K562 (cell line): ENCODE data around the gene PPP6R3. TPM values are rescaled to one million over a fixed set of nuclear protein-coding genes. Genes with fewer than 3 reads are reported as not detected.
A peak's percentile ranks its signal among the peaks of the same experiment; 100 is the strongest.

ENCODE experiments used
- BRCA1 ChIP-seq, 2 experiments: fragments of 450-650 bp in 1 of 2; sonication (generic) in 1 of 2; formaldehyde crosslinking in 1 of 2; IDR thresholded peaks; 2 replicates each; pipeline versions ENCODE4 v1.5.0 to v1.6.1; 2017 to 2020; ENCODE audit warnings: mild to moderate bottlenecking in 1 of 2, missing genetic modification reagents in 1 of 2
- CHD2 ChIP-seq: IDR thresholded peaks from 2 replicates; pipeline ENCODE4 v1.6.1; 2011; ENCODE audit warnings: low read depth, low read length
- DACH1 ChIP-seq: fragments of 450-650 bp; IDR thresholded peaks from 2 replicates; pipeline ENCODE4 v1.6.1; 2018; ENCODE audit not compliant: partially characterized antibody
- EP400 ChIP-seq: fragments of 450-650 bp; IDR thresholded peaks from 2 replicates; pipeline ENCODE4 v1.6.1; 2017; ENCODE audit warnings: antibody characterized with exemption, mild to moderate bottlenecking, moderate library complexity
- ERF ChIP-seq: fragments of 450-650 bp; formaldehyde crosslinking; IDR thresholded peaks from 2 replicates; pipeline ENCODE4 v1.4.0; 2020; ENCODE audit warnings: mild to moderate bottlenecking, mixed read lengths
- ETV5 ChIP-seq: sonication (generic); formaldehyde crosslinking; IDR thresholded peaks from 2 replicates; pipeline ENCODE4 v1.4.0; 2020; ENCODE audit warnings: low read depth, mild to moderate bottlenecking, missing genetic modification reagents
- HDAC2 ChIP-seq: fragments of 450-650 bp; IDR thresholded peaks from 2 replicates; pipeline ENCODE4 v1.6.1; 2016; ENCODE audit warnings: mild to moderate bottlenecking
- HMG20B ChIP-seq: fragments of 250-450 bp; sonication (Bioruptor Pico); IDR thresholded peaks from 2 replicates; pipeline ENCODE4 v1.5.0; 2021; ENCODE audit warnings: mild to moderate bottlenecking
- HNRNPUL1 ChIP-seq: fragments of 200-400 bp; formaldehyde crosslinking; IDR thresholded peaks from 2 replicates; pipeline ENCODE4 v1.6.1; 2017; ENCODE audit warnings: low read length
- NONO ChIP-seq, 2 experiments: fragments of 200-400 bp in 1 of 2; fragments of 450-650 bp in 1 of 2; formaldehyde crosslinking in 1 of 2; IDR thresholded peaks; 2 replicates each; pipeline ENCODE4 v1.6.1; 2017; ENCODE audit warnings: low read depth in 2 of 2, mild to moderate bottlenecking in 2 of 2, moderate library complexity in 2 of 2, low read length in 1 of 2
- NR2C1 ChIP-seq, 2 experiments: fragments of 450-650 bp; IDR thresholded peaks; 2 replicates each; pipeline ENCODE4 v1.6.1; 2017; ENCODE audit warnings: mild to moderate bottlenecking in 2 of 2, antibody characterized with exemption in 1 of 2, inconsistent platforms in 1 of 2, missing compliant biosample characterization in 1 of 2, missing genetic modification characterization in 1 of 2
- NR2F6 ChIP-seq: fragments of 450-650 bp; formaldehyde crosslinking; IDR thresholded peaks from 2 replicates; pipeline ENCODE4 v1.4.0; 2020; ENCODE audit warnings: mild to moderate bottlenecking
- PML ChIP-seq: IDR thresholded peaks from 2 replicates; pipeline ENCODE4 v1.6.1; 2012; ENCODE audit warnings: low read length, inconsistent platforms
- RBM25 ChIP-seq: fragments of 200-400 bp; formaldehyde crosslinking; IDR thresholded peaks from 2 replicates; pipeline ENCODE4 v1.6.1; 2018; ENCODE audit warnings: low read length, low read depth, moderate library complexity; ENCODE audit not compliant: severe bottlenecking
- TARDBP ChIP-seq: fragments of 450-650 bp; IDR thresholded peaks from 2 replicates; pipeline ENCODE4 v1.6.1; 2016
- YY1 ChIP-seq, 3 experiments: IDR thresholded peaks; 2 replicates each; pipeline ENCODE4 v1.6.1; 2011; ENCODE audit warnings: low read length in 2 of 3, mild to moderate bottlenecking in 2 of 3, moderate library complexity in 2 of 3, borderline replicate concordance in 1 of 3, control low read depth in 1 of 3, low read depth in 1 of 3; ENCODE audit not compliant: insufficient read depth in 3 of 3, insufficient replicate concordance in 2 of 3, control insufficient read depth in 1 of 3, insufficient read length in 1 of 3; ENCODE audit errors: extremely low read depth in 1 of 3
- ZBTB1 ChIP-seq: sonication (generic); formaldehyde crosslinking; IDR thresholded peaks from 2 replicates; pipeline ENCODE4 v1.8.1; 2023; ENCODE audit warnings: missing genetic modification reagents, low read depth, mild to moderate bottlenecking, borderline replicate concordance
- ZHX1 ChIP-seq: fragments of 150-350 bp; conservative IDR thresholded peaks from 2 replicates; pipeline ENCODE4 v1.6.1; 2014; ENCODE audit warnings: low read length
- ZNF3 ChIP-seq: fragments of 250-450 bp; sonication (Bioruptor Pico); IDR thresholded peaks from 2 replicates; pipeline ENCODE4 v1.5.0; 2021; ENCODE audit warnings: mild to moderate bottlenecking, moderate library complexity
- ZNF561 ChIP-seq: fragments of 450-650 bp; formaldehyde crosslinking; conservative IDR thresholded peaks from 2 replicates; pipeline ENCODE4 v1.4.0; 2020; ENCODE audit warnings: mild to moderate bottlenecking, moderate library complexity
- ZNF707 ChIP-seq: fragments of 250-450 bp; sonication (Bioruptor Pico); conservative IDR thresholded peaks from 2 replicates; pipeline ENCODE4 v1.8.0; 2022; ENCODE audit warnings: inconsistent platforms, mild to moderate bottlenecking, moderate library complexity
- polyA plus RNA-seq, 8 experiments: library from polyadenylated mRNA; depleted of rRNA in 4 of 8; stranded (reverse) in 5 of 8; unstranded in 3 of 8; fragments of >200 nt; fragmentation: Nextera tagmentation in 2 of 8; fragmentation: Illumina TruSeq in 1 of 8; extraction: Ambion mirVana in 2 of 8; extraction: Trizol in 1 of 8; gene quantifications; 2 replicates each; pipeline versions ENCODE4 v1.2.1 to v1.2.3, GENCODE V29; 2011 to 2014; ENCODE audit warnings: inconsistent platforms in 1 of 8, missing spikeins in 1 of 8
- total RNA-seq, 7 experiments: library from RNA; depleted of rRNA in 6 of 7; stranded (reverse); fragments of >200 nt in 6 of 7; fragmentation: Illumina TruSeq in 2 of 7; extraction: Trizol in 2 of 7; gene quantifications; 2 replicates each; pipeline versions ENCODE4 v1.2.1 to v1.2.3, GENCODE V29; 2011 to 2021; ENCODE audit warnings: low replicate concordance in 1 of 7
- TF ChIP-seq, protein P1 (sequence below): fragments of 450-650 bp; IDR thresholded peaks from 2 replicates; pipeline ENCODE4 v1.7.1; 2018; ENCODE audit warnings: mild to moderate bottlenecking, low read depth; ENCODE audit not compliant: partially characterized antibody

PPP6R3 gene
- total and polyA plus RNA-seq, 9 of the 15 experiments (the other 6 are each of a cell fraction or from before 2014, with no cell fraction given), result 20.3 to 117 (median 80.6) TPM

DNA sequence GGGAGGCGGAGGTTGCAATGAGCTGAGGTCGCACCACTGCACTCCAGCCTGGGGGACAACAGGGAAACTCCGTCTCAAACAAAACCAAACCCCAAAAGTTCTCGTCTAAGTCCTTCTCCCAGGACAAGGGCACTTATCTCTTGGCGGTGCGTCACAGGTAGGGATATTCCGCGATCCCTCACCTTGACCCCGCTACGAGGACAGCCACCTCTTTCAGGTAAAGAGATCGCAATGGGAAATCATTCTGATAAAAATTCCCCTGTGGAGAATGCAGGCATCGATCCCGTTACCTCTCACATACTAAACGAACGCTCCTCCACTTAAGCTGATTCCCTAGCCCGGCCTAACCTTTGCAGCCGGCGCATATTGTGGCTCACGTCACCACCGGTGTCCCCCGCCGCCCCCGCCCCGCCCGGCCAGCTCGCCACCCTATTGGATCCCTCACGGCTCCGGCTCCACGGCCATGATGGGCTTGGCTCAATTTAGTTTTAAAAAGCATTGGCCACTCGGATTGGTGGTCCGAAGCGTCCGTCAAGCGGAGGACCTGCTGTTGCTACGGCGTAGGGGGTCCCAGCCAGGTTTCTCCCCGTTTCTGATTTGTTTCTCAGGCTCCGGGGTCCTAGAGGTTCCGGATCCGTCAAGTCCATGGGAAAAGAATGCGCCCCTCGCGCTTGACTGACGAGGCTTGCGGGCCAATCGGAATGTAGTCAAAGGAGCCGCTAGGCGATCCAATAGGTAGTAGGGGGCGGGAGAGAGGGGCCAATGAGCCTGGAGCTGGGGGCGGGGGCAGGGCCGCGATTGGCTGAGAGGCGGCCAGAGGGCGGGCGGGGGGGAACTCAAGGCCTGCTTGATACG is 439 bp upstream of the PPP6R3 start (continued):
- TF ChIP-seq NR2F6 (CRISPR knock-in tag), result peak; percentile 97
- no peak for TF ChIP-seq ZNF561 (CRISPR knock-in tag)
- TF ChIP-seq HMG20B (CRISPR knock-in tag), result peak; percentile 93
- TF ChIP-seq YY1 (IDR thresholded peaks at IDR 0.05; ENCODE audit: borderline replicate concordance in 1 of 3, control insufficient read depth in 1 of 3, extremely low read depth in 1 of 3, insufficient read depth in 3 of 3, insufficient read length in 1 of 3, insufficient replicate concordance in 2 of 3, low read depth in 1 of 3, low read length in 2 of 3), result peak; percentile 15 to 86 (median 85)
- peak; percentile 73 for TF ChIP-seq EP400
- peak; percentile 81; the same call in 1 of the 2 replicates for TF ChIP-seq TARDBP
- peak; percentile 81 for TF ChIP-seq NR2C1 (IDR thresholded peaks at IDR 0.05)
- peak; percentile 85 for TF ChIP-seq NR2C1 (tag; IDR thresholded peaks at IDR 0.05)
- peak; percentile 72 for TF ChIP-seq CHD2
- TF ChIP-seq HDAC2, result peak; percentile 93
- TF ChIP-seq ZBTB1 (CRISPR knock-in tag), result 0 out of 2 replicates have a peak, but pooled peaks have one; percentile 19
- TF ChIP-seq BRCA1 (IDR thresholded peaks at IDR 0.05), result no peak
- TF ChIP-seq BRCA1 (CRISPR knock-in tag; IDR thresholded peaks at IDR 0.05), result 0 out of 2 replicates have a peak, but pooled peaks have one; percentile 73
- no peak for TF ChIP-seq NONO (IDR thresholded peaks at IDR 0.05; ENCODE audit: low read depth in 2 of 2, low read length in 1 of 2)
- peak; percentile 65 for TF ChIP-seq ZNF3 (CRISPR knock-in tag)
- peak; percentile 85; the same call in 1 of the 2 replicates for TF ChIP-seq HNRNPUL1
- TF ChIP-seq DACH1, result peak; percentile 3
- peak; percentile 34; the same call in 1 of the 2 replicates for TF ChIP-seq ETV5 (CRISPR knock-in tag)
- peak; percentile 73; the same call in 1 of the 2 replicates for TF ChIP-seq ERF
- TF ChIP-seq, protein P1, sequence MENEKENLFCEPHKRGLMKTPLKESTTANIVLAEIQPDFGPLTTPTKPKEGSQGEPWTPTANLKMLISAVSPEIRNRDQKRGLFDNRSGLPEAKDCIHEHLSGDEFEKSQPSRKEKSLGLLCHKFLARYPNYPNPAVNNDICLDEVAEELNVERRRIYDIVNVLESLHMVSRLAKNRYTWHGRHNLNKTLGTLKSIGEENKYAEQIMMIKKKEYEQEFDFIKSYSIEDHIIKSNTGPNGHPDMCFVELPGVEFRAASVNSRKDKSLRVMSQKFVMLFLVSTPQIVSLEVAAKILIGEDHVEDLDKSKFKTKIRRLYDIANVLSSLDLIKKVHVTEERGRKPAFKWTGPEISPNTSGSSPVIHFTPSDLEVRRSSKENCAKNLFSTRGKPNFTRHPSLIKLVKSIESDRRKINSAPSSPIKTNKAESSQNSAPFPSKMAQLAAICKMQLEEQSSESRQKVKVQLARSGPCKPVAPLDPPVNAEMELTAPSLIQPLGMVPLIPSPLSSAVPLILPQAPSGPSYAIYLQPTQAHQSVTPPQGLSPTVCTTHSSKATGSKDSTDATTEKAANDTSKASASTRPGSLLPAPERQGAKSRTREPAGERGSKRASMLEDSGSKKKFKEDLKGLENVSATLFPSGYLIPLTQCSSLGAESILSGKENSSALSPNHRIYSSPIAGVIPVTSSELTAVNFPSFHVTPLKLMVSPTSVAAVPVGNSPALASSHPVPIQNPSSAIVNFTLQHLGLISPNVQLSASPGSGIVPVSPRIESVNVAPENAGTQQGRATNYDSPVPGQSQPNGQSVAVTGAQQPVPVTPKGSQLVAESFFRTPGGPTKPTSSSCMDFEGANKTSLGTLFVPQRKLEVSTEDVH, result peak; percentile 15
- TF ChIP-seq PML, result peak; percentile 38; the same call in 1 of the 2 replicates
- no peak for TF ChIP-seq ZNF707 (CRISPR knock-in tag)
- TF ChIP-seq ZHX1, result 0 out of 2 replicates have a peak, but pooled peaks have one; percentile 84
- TF ChIP-seq RBM25, result peak; percentile 83
